Loucy (cell line): ENCODE results near the gene EIF3A.

ENCODE experiments used
- H2AFZ ChIP-seq: fragments of 200-600 bp; sonication (generic); 2 replicates; pipeline ENCODE4 v1.6.0; 2016; ENCODE audit warnings: antibody characterized with exemption, mild to moderate bottlenecking, low read length, moderate library complexity
- H3F3A ChIP-seq: fragments of 200-600 bp; 2 replicates; pipeline ENCODE4 v1.6.0; 2016; ENCODE audit warnings: antibody characterized with exemption, low read depth, mild to moderate bottlenecking
- H3K27me3 ChIP-seq: fragments of 200-600 bp; sonication (generic); 2 replicates; pipeline ENCODE4 v1.6.1; 2014; ENCODE audit warnings: low read length, mild to moderate bottlenecking; ENCODE audit not compliant: insufficient read depth, poor library complexity, severe bottlenecking
- H3K36me3 ChIP-seq: fragments of 200-600 bp; sonication (generic); 2 replicates; pipeline ENCODE4 v1.6.1; 2016; ENCODE audit warnings: low read length; ENCODE audit not compliant: insufficient read depth
- H3K4me1 ChIP-seq: fragments of 200-600 bp; sonication (generic); 2 replicates; pipeline ENCODE4 v1.5.1; 2014; ENCODE audit warnings: low read length, mild to moderate bottlenecking; ENCODE audit not compliant: insufficient read depth, poor library complexity, severe bottlenecking
- H3K4me2 ChIP-seq: fragments of 200-600 bp; sonication (generic); 2 replicates; pipeline ENCODE4 v1.6.0; 2014; ENCODE audit warnings: antibody characterized with exemption, low read length, low read depth, mild to moderate bottlenecking; ENCODE audit not compliant: poor library complexity, severe bottlenecking
- H3K4me3 ChIP-seq: fragments of 200-600 bp; sonication (generic); 2 replicates; pipeline ENCODE4 v1.5.1; 2014; ENCODE audit warnings: low read length, mild to moderate bottlenecking, mixed read lengths; ENCODE audit not compliant: poor library complexity, severe bottlenecking
- H3K79me2 ChIP-seq: fragments of 200-600 bp; sonication (generic); 2 replicates; pipeline ENCODE4 v1.6.1; 2014; ENCODE audit warnings: low read length; ENCODE audit not compliant: insufficient read depth
- H3K9ac ChIP-seq: fragments of 200-600 bp; sonication (generic); 2 replicates; pipeline ENCODE4 v1.6.0; 2014; ENCODE audit warnings: mild to moderate bottlenecking, low read depth, low read length, moderate library complexity; ENCODE audit not compliant: poor library complexity, severe bottlenecking
- H3K9me2 ChIP-seq: fragments of 200-600 bp; sonication (generic); replicated peaks from 2 replicates; pipeline ENCODE4 v1.6.1; 2016; ENCODE audit warnings: low read depth, low read length, mixed read lengths
- H3K9me3 ChIP-seq: fragments of 200-600 bp; sonication (generic); 2 replicates; pipeline ENCODE4 v1.6.1; 2014; ENCODE audit warnings: mild to moderate bottlenecking, antibody characterized with exemption, low read length, low read depth; ENCODE audit not compliant: insufficient read depth
- H4K20me1 ChIP-seq: fragments of 200-600 bp; sonication (generic); 2 replicates; pipeline ENCODE4 v1.6.0; 2014; ENCODE audit warnings: antibody characterized with exemption, low read length, mild to moderate bottlenecking; ENCODE audit not compliant: insufficient read depth, poor library complexity, severe bottlenecking
- EZH2phosphoT487 ChIP-seq: fragments of 200-600 bp; IDR thresholded peaks from 2 replicates; pipeline ENCODE4 v1.6.1; 2018; ENCODE audit warnings: antibody characterized with exemption, mild to moderate bottlenecking, moderate library complexity, borderline replicate concordance
- TF ChIP-seq, protein P1 (sequence below): fragments of 200-600 bp; sonication (generic); conservative IDR thresholded peaks from 2 replicates; pipeline ENCODE4 v1.5.1; 2014; ENCODE audit warnings: mild to moderate bottlenecking, antibody characterized with exemption, low read length

The EIF3A gene

DNA sequence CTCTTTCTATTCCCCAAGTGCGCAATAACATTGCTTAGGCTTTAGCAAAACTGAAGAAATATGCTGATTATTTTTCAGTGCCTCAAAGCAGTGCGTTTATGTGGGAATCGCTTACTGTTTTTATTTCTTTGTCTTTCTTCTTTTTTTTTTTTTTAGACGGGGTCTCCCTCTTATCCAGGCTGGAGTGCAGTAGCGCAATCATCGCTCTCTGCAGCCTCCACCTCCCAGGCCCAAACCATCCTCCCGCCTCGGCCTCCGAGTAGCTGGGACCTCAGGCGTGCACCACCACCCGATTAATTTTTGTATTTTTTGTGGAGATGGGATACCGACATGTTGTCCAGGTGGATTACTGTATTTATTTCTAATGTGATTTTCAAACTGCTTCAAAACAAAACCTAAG lies 24.5 kb upstream of the EIF3A start:
- Histone ChIP-seq H3K4me2 (peak overlapping the region; percentile 84), H3K79me2 (peaks cover 18% of the 10 kb centered on the region), H3K4me3 (peak overlapping the region; percentile 94), H3K9ac (peak overlapping the region; percentile 74), H2AFZ (no peak overlapping the region), H3K27me3 (no peaks in the 10 kb centered on the region), H3K4me1 (peaks cover 13% of the 10 kb centered on the region), H4K20me1 (peaks cover 5% of the 10 kb centered on the region), H3K36me3 (no peaks in the 10 kb centered on the region), H3F3A (peaks cover 8% of the 10 kb centered on the region; the same call in 1 of the 2 replicates), H3K9me3 (no peaks in the 10 kb centered on the region), H3K9me2 (no peaks in the 10 kb centered on the region)
- no peak for TF ChIP-seq EZH2phosphoT487
- TF ChIP-seq, protein P1, sequence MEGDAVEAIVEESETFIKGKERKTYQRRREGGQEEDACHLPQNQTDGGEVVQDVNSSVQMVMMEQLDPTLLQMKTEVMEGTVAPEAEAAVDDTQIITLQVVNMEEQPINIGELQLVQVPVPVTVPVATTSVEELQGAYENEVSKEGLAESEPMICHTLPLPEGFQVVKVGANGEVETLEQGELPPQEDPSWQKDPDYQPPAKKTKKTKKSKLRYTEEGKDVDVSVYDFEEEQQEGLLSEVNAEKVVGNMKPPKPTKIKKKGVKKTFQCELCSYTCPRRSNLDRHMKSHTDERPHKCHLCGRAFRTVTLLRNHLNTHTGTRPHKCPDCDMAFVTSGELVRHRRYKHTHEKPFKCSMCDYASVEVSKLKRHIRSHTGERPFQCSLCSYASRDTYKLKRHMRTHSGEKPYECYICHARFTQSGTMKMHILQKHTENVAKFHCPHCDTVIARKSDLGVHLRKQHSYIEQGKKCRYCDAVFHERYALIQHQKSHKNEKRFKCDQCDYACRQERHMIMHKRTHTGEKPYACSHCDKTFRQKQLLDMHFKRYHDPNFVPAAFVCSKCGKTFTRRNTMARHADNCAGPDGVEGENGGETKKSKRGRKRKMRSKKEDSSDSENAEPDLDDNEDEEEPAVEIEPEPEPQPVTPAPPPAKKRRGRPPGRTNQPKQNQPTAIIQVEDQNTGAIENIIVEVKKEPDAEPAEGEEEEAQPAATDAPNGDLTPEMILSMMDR: no peak

DNA sequence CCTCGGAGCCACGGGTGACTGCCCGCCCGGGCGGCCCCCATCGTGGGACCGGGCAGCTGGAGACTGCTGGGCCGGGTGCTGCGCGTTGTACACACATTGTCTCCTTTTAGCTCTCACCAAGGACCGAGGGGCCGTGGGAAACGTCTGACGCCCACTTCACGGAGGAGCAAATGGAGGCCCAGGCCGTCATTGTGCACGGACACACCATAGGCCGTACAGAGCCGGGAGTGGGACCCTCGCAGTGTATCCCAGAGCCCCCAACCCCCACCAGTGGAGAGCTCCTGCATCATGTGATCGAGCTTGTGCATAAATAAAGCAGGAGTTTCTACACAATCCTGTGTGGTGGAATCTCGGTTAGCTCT lies 24.0 kb upstream of the EIF3A start:
- H3K79me2 ChIP-seq: peaks cover 18% of the 10 kb centered on the region
- peak overlapping the region; percentile 94 for H3K4me3 ChIP-seq
- H3K4me2 ChIP-seq: peak overlapping the region; percentile 84
- H3F3A ChIP-seq: peaks cover 8% of the 10 kb centered on the region; the same call in 1 of the 2 replicates
- H3K27me3 ChIP-seq: no peaks in the 10 kb centered on the region
- peak overlapping the region; percentile 63 for H2AFZ ChIP-seq
- TF ChIP-seq, protein P1: no peak
- TF ChIP-seq EZH2phosphoT487: no peak
- H3K9ac ChIP-seq: peak overlapping the region; percentile 74
- H3K36me3 ChIP-seq: no peaks in the 10 kb centered on the region
- no peaks in the 10 kb centered on the region for H3K9me3 ChIP-seq
- H3K9me2 ChIP-seq: no peaks in the 10 kb centered on the region
- H4K20me1 ChIP-seq: peaks cover 5% of the 10 kb centered on the region
- peaks cover 13% of the 10 kb centered on the region for H3K4me1 ChIP-seq

DNA sequence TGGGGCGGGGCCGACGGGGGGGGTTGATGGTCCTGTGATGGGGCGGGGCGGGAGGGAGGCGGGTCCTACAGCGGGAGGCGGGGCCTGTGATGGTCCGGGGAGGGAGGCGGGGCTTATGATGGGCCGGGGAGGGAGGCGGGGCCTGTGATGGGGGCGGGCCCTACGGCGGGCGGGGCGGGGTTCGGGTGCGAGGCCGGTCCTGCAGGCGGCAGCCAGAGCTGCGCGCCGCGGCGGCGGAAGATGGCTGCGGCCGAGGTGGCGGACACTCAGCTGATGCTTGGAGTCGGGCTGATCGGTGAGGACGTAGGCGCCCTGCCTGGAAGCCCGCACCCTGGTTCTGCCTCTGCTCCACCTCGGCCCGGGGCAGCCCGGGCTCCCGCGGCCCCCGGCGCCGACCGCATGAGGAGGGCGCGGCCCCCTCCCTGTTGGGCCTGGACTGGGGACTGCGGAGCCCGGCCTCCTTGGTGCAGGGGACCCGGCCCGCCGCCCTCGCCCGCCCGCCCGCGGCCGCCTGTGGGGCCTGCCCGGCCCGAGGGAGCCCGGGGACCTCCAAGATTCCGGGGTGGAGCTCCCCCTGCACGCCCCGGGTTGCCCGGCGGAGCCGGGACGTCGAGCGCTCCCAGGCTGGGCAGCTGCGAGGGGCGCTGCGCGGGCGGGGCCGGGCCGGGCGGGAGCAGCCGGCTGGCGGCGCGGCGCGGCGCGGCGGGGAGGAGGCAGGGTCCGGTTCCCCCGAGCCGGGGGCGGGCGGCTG lies 23.5 kb upstream of the EIF3A start, which contains the start of gene DENND10:
Gene DENND10 (plus strand): TSS at position 211 of the 751 bp plus-strand sequence. CDS start 30 bp downstream, at position 241.
- Histone ChIP-seq H3K27me3 (no peaks in the 10 kb centered on the region), H3K9ac (peak within 1 kb of the TSS; percentile 74), H3K36me3 (no peaks in the 10 kb centered on the region), H3F3A (peaks cover 8% of the 10 kb centered on the region; the same call in 1 of the 2 replicates), H2AFZ (peak within 1 kb of the TSS; percentile 95), H3K79me2 (peaks cover 18% of the 10 kb centered on the region), H3K9me2 (no peaks in the 10 kb centered on the region), H3K4me1 (peaks cover 13% of the 10 kb centered on the region), H3K4me3 (peak within 1 kb of the TSS; percentile 94), H3K4me2 (peak within 1 kb of the TSS; percentile 84), H4K20me1 (peaks cover 5% of the 10 kb centered on the region), H3K9me3 (no peaks in the 10 kb centered on the region)
- TF ChIP-seq EZH2phosphoT487: no peak
- TF ChIP-seq, protein P1: no peak
